Loucy (cell line): ENCODE measurements around the gene WASF3.

Source experiments
- H2AFZ ChIP-seq: fragments of 200-600 bp; sonication (generic); 2 replicates; pipeline ENCODE4 v1.6.0; 2016; ENCODE audit warnings: antibody characterized with exemption, mild to moderate bottlenecking, low read length, moderate library complexity
- H3F3A ChIP-seq: fragments of 200-600 bp; 2 replicates; pipeline ENCODE4 v1.6.0; 2016; ENCODE audit warnings: antibody characterized with exemption, low read depth, mild to moderate bottlenecking
- H3K27me3 ChIP-seq: fragments of 200-600 bp; sonication (generic); 2 replicates; pipeline ENCODE4 v1.6.1; 2014; ENCODE audit warnings: low read length, mild to moderate bottlenecking; ENCODE audit not compliant: insufficient read depth, poor library complexity, severe bottlenecking
- H3K36me3 ChIP-seq: fragments of 200-600 bp; sonication (generic); 2 replicates; pipeline ENCODE4 v1.6.1; 2016; ENCODE audit warnings: low read length; ENCODE audit not compliant: insufficient read depth
- H3K4me1 ChIP-seq: fragments of 200-600 bp; sonication (generic); 2 replicates; pipeline ENCODE4 v1.5.1; 2014; ENCODE audit warnings: low read length, mild to moderate bottlenecking; ENCODE audit not compliant: insufficient read depth, poor library complexity, severe bottlenecking
- H3K4me2 ChIP-seq: fragments of 200-600 bp; sonication (generic); 2 replicates; pipeline ENCODE4 v1.6.0; 2014; ENCODE audit warnings: antibody characterized with exemption, low read length, low read depth, mild to moderate bottlenecking; ENCODE audit not compliant: poor library complexity, severe bottlenecking
- H3K4me3 ChIP-seq: fragments of 200-600 bp; sonication (generic); 2 replicates; pipeline ENCODE4 v1.5.1; 2014; ENCODE audit warnings: low read length, mild to moderate bottlenecking, mixed read lengths; ENCODE audit not compliant: poor library complexity, severe bottlenecking
- H3K79me2 ChIP-seq: fragments of 200-600 bp; sonication (generic); 2 replicates; pipeline ENCODE4 v1.6.1; 2014; ENCODE audit warnings: low read length; ENCODE audit not compliant: insufficient read depth
- H3K9ac ChIP-seq: fragments of 200-600 bp; sonication (generic); 2 replicates; pipeline ENCODE4 v1.6.0; 2014; ENCODE audit warnings: mild to moderate bottlenecking, low read depth, low read length, moderate library complexity; ENCODE audit not compliant: poor library complexity, severe bottlenecking
- H3K9me2 ChIP-seq: fragments of 200-600 bp; sonication (generic); replicated peaks from 2 replicates; pipeline ENCODE4 v1.6.1; 2016; ENCODE audit warnings: low read depth, low read length, mixed read lengths
- H3K9me3 ChIP-seq: fragments of 200-600 bp; sonication (generic); 2 replicates; pipeline ENCODE4 v1.6.1; 2014; ENCODE audit warnings: mild to moderate bottlenecking, antibody characterized with exemption, low read length, low read depth; ENCODE audit not compliant: insufficient read depth
- H4K20me1 ChIP-seq: fragments of 200-600 bp; sonication (generic); 2 replicates; pipeline ENCODE4 v1.6.0; 2014; ENCODE audit warnings: antibody characterized with exemption, low read length, mild to moderate bottlenecking; ENCODE audit not compliant: insufficient read depth, poor library complexity, severe bottlenecking
- CTCF ChIP-seq: fragments of 200-600 bp; sonication (generic); conservative IDR thresholded peaks from 2 replicates; pipeline ENCODE4 v1.5.1; 2014; ENCODE audit warnings: mild to moderate bottlenecking, antibody characterized with exemption, low read length
- EZH2phosphoT487 ChIP-seq: fragments of 200-600 bp; IDR thresholded peaks from 2 replicates; pipeline ENCODE4 v1.6.1; 2018; ENCODE audit warnings: antibody characterized with exemption, mild to moderate bottlenecking, moderate library complexity, borderline replicate concordance

Gene WASF3

GRCh38 chr13:26599860-26600259 lies 42.4 kb downstream of the WASF3 start:
- Histone ChIP-seq H3K9me3 (peaks cover 5% of the 10 kb centered on the region; the same call in 1 of the 2 replicates), H3K4me2 (no peak overlapping the region), H4K20me1 (no peaks in the 10 kb centered on the region), H3K9me2 (no peaks in the 10 kb centered on the region), H3K4me1 (peaks cover 23% of the 10 kb centered on the region), H2AFZ (no peak overlapping the region), H3K36me3 (no peaks in the 10 kb centered on the region), H3K27me3 (no peaks in the 10 kb centered on the region), H3K4me3 (no peak overlapping the region), H3K79me2 (no peaks in the 10 kb centered on the region), H3K9ac (no peak overlapping the region), H3F3A (no peaks in the 10 kb centered on the region)
- no peak for TF ChIP-seq CTCF
- TF ChIP-seq EZH2phosphoT487 = no peak

GRCh38 chr13:26600343-26600742 lies 42.9 kb downstream of the WASF3 start:
- H3K9ac ChIP-seq = no peak overlapping the region
- no peaks in the 10 kb centered on the region for H3K79me2 ChIP-seq
- no peaks in the 10 kb centered on the region for H3K27me3 ChIP-seq
- no peaks in the 10 kb centered on the region for H3K9me2 ChIP-seq
- no peak overlapping the region for H3K4me2 ChIP-seq
- no peak overlapping the region for H3K4me3 ChIP-seq
- peaks cover 5% of the 10 kb centered on the region; the same call in 1 of the 2 replicates for H3K9me3 ChIP-seq
- H3K4me1 ChIP-seq = peaks cover 26% of the 10 kb centered on the region
- H2AFZ ChIP-seq = no peak overlapping the region
- no peaks in the 10 kb centered on the region for H4K20me1 ChIP-seq
- TF ChIP-seq EZH2phosphoT487 (no peak), CTCF (no peak)
- H3K36me3 ChIP-seq = no peaks in the 10 kb centered on the region
- no peaks in the 10 kb centered on the region for H3F3A ChIP-seq

- no peaks in the 10 kb centered on the region for H3K9me2 ChIP-seq
- H3K79me2 ChIP-seq = no peaks in the 10 kb centered on the region
- H3K9me3 ChIP-seq = no peaks in the 10 kb centered on the region; the same call in 1 of the 2 replicates
- peaks cover 34% of the 10 kb centered on the region for H3K4me1 ChIP-seq
- no peak overlapping the region for H3K9ac ChIP-seq
- no peaks in the 10 kb centered on the region for H3K27me3 ChIP-seq
- no peaks in the 10 kb centered on the region for H3F3A ChIP-seq
- peak overlapping the region; percentile 46 for H3K4me2 ChIP-seq
- H2AFZ ChIP-seq = no peak overlapping the region
- TF ChIP-seq EZH2phosphoT487 (no peak), CTCF (peak; percentile 62)
- no peaks in the 10 kb centered on the region for H4K20me1 ChIP-seq
- H3K36me3 ChIP-seq = no peaks in the 10 kb centered on the region
- no peak overlapping the region for H3K4me3 ChIP-seq
Observed at GRCh38 chr13:26601669-26602068, 44.2 kb downstream of the WASF3 start.
